Fibroblast of villous mesenchyme (primary cell): ENCODE measurements around the gene GPRASP2. TPM values are rescaled to one million over a fixed set of nuclear protein-coding genes. Genes with fewer than 3 reads are reported as not detected.
A peak's percentile ranks its signal among the peaks of the same experiment; 100 is the strongest.
"Not testable (repeated sequence)": the region's sequence is repeated elsewhere in the genome, so short reads cannot be mapped to it uniquely, and the experiment has no call there.

Experiments
- DNase-seq: peaks from one replicate; pipeline ENCODE4 v3.0.0-alpha.2; 2010; ENCODE audit warnings: low read depth
- H3K4me3 ChIP-seq: 2 replicates; pipeline ENCODE4 v1.5.1; 2011; ENCODE audit warnings: low read depth, mild to moderate bottlenecking, low read length
- CTCF ChIP-seq: IDR thresholded peaks from 2 replicates; pipeline ENCODE4 v1.5.1; 2012; ENCODE audit warnings: low read depth, mild to moderate bottlenecking, low read length; ENCODE audit not compliant: insufficient read depth
- total RNA-seq: library from RNA; depleted of rRNA; stranded (reverse); fragments of >200 nt; gene quantifications from 2 replicates; pipeline ENCODE4 v1.2.3, GENCODE V29; 2012

The GPRASP2 gene
- total RNA-seq, 1 donor, result 15.5 TPM

DNA sequence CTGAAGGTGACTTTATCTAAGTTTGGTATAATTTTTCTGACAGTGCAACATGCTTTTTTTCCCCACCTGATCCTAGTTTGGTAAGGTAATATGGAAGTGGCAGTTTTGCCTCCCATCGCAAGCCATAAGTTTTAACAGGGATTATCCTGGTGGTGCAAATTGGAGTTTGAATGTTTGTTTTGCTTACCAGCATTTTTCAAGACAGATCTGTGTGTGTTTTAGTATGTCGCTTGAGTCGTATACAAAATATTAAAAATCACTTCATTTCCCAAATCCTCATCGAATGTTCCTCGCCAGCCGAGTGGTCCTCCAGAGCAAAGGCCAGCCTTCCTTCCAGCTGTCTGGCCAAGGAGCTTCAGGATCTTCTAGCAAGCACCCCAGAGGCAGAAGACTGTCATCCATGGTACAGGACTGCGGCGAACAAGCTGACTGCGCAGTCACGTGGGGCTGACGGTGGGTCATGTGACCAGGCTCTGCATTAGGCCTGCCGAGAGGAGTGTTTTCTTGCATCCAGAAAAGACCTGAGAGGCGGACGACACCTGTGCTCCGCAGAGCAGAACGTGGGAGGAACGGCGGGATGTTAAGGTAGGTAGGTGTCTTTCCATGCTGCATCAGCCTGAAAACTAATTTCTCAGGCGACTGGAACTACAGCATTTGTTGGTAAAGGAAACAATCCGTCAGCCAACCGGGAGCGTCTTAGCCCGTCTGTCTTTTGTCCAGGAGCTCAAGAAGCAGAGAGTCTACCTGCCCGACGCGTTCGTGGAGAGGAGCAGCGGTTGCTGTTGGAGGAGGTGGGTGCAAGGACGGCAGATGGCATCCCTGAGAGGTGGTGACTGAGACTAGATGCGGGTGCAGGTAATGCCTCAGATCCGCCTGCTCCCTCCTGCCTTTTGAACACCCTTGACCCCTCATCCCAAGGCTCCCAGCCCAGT lies 8.3 kb downstream of the GPRASP2 start, which contains the start of gene GPRASP3:
Gene GPRASP3 (plus strand): TSS at position 507 of the 932 bp plus-strand sequence. CDS start 28,253 bp downstream, outside the sequence.
- no peak for TF ChIP-seq CTCF
- peak within 1 kb of the TSS; percentile 67 for H3K4me3 ChIP-seq
- peak; percentile 75 for DNase-seq

GRCh38 chrX:102721169-102721506 lies 8.9 kb downstream of the GPRASP2 start:
- DNase-seq, result not testable (repeated sequence)
- H3K4me3 ChIP-seq, result peak overlapping the region; percentile 67

GRCh38 chrX:102723456-102723855 lies 11.2 kb downstream of the GPRASP2 start:
- no peak overlapping the region for H3K4me3 ChIP-seq
- TF ChIP-seq CTCF, result no peak
- no peak for DNase-seq

DNA sequence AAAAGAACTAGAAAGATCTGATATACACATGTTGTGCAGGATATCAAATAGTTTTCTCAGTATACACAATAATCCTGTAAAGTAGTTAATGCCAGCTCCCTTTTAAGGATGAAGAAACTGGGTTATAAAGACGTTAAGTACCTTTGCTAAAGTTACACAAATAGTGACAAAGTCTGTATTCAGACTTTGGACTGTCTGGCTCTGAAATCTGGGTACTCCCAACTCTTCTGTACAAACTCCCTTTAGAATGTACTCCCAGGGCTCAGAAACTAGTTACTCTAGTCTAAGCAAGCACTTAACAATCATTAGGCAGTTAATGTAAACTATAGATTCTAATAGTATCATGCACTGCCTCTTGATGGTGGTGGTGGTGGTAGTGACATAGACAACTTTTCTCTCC lies 15.5 kb downstream of the GPRASP2 start:
- TF ChIP-seq CTCF, result no peak
- no peak overlapping the region for H3K4me3 ChIP-seq
- no peak for DNase-seq

- no peak overlapping the region for H3K4me3 ChIP-seq
- no peak for TF ChIP-seq CTCF
- DNase-seq, result no peak
Measured at GRCh38 chrX:102728646-102729045, 16.4 kb downstream of the GPRASP2 start.

DNA sequence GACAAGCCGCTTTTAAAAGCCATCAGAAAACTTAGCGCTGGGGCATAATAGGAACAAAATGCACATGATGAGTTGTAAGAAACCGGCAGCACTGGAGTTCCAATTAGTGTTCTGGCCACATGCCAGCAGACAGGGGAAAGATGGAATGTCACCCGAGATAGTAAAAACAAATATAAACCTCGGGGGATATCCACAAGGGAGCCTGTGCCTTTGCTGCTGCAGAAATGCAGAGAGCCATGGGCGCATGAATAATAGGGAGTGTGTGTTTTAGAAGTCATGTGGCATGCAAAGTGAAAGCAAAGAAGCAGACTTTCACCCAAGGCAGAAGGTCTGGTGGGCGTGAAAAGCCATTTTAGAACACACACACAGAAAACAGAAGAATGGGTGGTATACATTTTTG lies 27.4 kb downstream of the GPRASP2 start:
- no peak for DNase-seq
- no peak for TF ChIP-seq CTCF

DNA sequence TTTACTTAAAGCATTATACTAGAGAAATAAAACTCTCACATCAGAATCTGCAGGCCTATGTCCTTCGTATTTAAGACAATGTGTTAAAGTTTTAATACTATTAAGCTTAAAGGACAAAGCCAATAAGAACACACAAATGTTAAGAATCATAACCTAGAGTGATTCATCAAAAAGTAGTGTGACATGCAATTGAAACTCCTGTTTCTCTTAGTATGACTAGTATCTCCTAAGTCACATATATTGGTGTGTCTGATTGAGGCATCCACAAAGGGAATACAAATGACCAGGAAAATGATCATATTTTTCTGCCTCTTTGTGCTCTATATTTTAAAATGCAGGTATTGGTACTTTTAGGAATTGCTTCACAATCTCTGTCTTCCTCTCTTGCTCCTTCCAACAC lies 32.1 kb downstream of the GPRASP2 start:
- DNase-seq, result no peak
- H3K4me3 ChIP-seq, result no peak overlapping the region
- TF ChIP-seq CTCF, result no peak

More for the DNA sequence above, 27.4 kb downstream of the GPRASP2 start:
- H3K4me3 ChIP-seq, result no peak overlapping the region
